ENCODE results near the gene KAZN. TPM values are rescaled to one million over a fixed set of nuclear protein-coding genes. Genes with fewer than 3 reads are reported as not detected.

The KAZN gene
- total RNA-seq, 4 donors from 2014 or later: 9.2 to 30.6 (median 21.2) TPM

DNA sequence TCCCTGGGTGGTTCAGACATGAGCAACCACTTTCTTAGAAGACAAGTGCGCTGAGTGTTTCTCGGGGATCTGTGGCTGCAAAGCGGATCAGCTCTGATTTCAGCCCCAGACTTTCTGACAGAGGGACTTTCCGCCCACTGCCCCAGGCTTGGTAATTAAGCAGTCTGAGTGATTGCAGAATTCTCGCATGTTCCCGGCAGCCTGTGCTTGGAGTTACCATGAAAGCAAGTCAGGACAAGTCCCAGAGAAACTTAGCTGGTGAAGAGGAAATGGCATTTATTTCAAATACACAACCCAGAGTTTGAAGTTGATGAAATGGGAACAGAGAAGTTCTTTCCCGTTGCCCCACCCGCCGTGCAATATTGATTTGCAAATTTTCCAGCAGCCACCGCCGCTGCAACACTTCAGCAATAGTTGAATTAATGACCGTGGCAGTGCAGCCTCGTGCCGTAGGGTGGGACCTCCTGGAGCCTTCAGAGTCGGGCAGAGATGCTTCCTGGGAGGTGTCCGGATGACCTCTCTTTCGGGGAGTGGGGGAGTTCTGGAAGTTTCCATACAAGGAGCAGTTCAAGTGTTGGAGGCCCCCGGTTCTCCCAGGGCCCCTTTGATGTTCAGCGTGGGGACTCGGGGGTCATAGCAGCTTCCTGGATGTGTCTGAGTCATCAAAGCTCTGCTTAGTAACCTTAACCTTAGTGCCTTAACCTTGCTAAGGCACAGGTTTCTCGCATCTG lies 134.7 kb downstream of the KAZN start:
- no peak for DNase-seq (ENCODE audit: low spot score)
- TF ChIP-seq, protein P1, sequence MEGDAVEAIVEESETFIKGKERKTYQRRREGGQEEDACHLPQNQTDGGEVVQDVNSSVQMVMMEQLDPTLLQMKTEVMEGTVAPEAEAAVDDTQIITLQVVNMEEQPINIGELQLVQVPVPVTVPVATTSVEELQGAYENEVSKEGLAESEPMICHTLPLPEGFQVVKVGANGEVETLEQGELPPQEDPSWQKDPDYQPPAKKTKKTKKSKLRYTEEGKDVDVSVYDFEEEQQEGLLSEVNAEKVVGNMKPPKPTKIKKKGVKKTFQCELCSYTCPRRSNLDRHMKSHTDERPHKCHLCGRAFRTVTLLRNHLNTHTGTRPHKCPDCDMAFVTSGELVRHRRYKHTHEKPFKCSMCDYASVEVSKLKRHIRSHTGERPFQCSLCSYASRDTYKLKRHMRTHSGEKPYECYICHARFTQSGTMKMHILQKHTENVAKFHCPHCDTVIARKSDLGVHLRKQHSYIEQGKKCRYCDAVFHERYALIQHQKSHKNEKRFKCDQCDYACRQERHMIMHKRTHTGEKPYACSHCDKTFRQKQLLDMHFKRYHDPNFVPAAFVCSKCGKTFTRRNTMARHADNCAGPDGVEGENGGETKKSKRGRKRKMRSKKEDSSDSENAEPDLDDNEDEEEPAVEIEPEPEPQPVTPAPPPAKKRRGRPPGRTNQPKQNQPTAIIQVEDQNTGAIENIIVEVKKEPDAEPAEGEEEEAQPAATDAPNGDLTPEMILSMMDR (IDR thresholded peaks at IDR 0.05): no peak
- ATAC-seq (ENCODE audit: low FRiP score): no peak

DNA sequence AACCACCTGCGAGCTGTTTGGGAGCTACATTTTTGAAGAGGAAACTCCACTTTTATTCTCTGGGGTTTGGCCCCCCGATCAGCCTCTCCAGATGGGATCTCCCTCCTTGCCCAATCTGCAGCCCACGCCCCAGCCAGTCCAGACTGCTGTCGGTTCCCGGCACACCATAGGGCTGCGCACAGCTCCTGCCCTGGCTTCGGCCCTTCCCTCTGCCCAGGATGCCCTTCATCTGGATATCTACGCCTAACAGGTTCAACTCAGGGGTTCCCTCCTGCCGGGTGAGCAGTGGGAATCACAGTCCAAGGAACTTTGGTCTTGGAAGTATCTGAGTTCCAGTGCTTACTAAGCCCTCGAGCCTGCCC lies 135.3 kb downstream of the KAZN start:
- DNase-seq (ENCODE audit: low spot score) (no peak), ATAC-seq (ENCODE audit: low FRiP score) (no peak)
- TF ChIP-seq, protein P1 (IDR thresholded peaks at IDR 0.05): no peak

DNA sequence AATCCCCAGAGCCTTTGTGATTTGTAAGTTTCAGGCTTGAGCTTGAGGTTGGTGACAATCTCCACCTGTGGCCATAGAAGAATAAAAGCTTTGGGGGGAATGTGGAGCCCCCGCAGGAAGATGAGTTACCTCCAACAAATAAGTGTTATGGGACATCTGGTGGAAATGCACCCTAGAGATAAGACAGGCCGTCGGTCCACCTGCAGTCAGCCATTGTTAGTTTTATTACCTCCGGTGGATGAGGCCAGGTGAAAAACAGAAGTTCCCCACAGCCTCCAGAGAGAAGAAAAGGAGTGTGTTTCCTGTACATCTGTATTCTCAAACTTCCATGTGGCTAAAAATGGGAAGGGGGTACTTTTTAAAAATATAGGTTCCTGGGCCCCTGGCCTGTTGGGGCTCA lies 137.4 kb downstream of the KAZN start:
- no peak for DNase-seq (ENCODE audit: low spot score)
- no peak for ATAC-seq (ENCODE audit: low FRiP score)
- TF ChIP-seq, protein P1 (IDR thresholded peaks at IDR 0.05): no peak

DNA sequence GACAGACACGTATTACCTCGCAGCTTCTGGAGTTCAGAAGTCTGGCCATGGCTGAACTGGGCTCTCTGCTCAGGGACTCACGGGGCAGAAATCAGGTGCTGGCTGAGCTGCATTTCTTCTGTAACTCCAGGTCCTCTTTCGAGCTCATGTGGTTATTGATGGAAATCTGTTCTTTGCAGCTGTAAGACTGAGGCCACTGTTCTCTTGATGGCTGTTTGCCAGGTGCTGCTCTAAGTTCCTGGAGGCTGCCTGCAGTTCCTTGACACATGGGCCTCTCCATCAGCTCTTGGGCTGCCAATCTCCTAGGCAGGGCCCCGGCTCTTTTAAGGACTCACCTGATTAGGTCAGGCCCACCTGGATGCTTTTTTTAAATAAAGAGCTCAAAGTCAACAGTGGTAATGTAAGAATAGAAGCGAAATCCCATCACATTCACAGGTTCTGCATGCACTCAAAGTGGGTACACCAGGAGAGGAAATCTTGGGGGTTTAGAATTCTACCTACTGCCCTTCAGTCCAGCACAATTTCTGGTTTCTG lies 139.1 kb downstream of the KAZN start:
- DNase-seq (ENCODE audit: low spot score) (no peak), ATAC-seq (ENCODE audit: low FRiP score) (no peak)
- TF ChIP-seq, protein P1 (IDR thresholded peaks at IDR 0.05): no peak

DNA sequence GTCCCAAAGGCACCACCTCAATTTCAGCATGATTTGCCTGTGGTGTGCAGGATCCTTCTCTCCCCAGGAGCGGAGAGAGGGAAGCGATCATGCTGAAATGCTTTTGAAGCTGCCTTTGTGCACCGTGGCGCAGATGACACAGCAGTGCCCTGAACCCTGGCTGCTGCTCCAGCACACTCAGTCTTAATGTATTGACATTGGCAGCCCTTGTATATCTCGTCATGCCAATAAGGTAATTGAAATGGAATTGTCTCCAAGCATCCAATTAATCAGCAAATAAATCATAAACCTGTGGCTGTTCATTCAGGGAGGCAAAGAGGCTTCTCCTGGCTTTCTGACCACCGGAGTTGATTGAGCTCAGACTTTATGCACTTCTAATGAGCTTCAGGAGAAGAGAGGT lies 139.8 kb downstream of the KAZN start:
- TF ChIP-seq, protein P1 (IDR thresholded peaks at IDR 0.05): no peak
- no peak for ATAC-seq (ENCODE audit: low FRiP score)
- DNase-seq (ENCODE audit: low spot score): no peak

DNA sequence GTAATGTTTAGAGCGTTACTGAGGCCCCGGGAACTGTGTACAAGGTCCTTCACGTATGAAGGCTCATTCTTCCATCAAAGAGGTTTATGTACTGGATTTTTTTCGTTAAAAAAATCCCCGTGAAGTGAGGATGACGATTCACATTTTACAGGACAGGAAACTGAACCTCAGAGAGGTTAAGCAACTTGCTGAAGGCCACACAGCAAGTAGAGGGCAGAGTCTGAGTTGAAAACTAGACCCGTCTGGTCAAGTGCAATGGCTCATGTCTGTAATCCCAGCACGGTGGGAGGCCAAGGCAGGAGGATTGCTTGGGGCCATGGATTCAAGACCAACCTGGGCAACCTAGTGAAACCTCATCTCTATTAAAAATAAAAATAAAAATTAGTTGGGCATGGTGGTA lies 140.2 kb downstream of the KAZN start:
- no peak for ATAC-seq (ENCODE audit: low FRiP score)
- TF ChIP-seq, protein P1 (IDR thresholded peaks at IDR 0.05): no peak
- no peak for DNase-seq (ENCODE audit: low spot score)

Data from omental fat pad (tissue), 4 donors.